H9 (cell line): ENCODE data around the gene P3H3. TPM values are rescaled to one million over a fixed set of nuclear protein-coding genes. Genes with fewer than 3 reads are reported as not detected.
A peak's percentile ranks its signal among the peaks of the same experiment; 100 is the strongest.

Source experiments
- DNase-seq: peaks from one replicate; pipeline ENCODE4 v3.0.0-alpha.2; 2017
- H2AFZ ChIP-seq: one replicate; pipeline ENCODE4 v1.6.1; 2013; ENCODE audit warnings: mild to moderate bottlenecking, low read length, control low read depth, moderate library complexity
- H2AK5ac ChIP-seq: 2 replicates; pipeline ENCODE4 v1.6.1; 2013; ENCODE audit warnings: low read length, control low read depth, mixed read lengths; ENCODE audit not compliant: insufficient read length
- H2BK120ac ChIP-seq: one replicate; pipeline ENCODE4 v1.6.1; 2013; ENCODE audit warnings: low read depth, mild to moderate bottlenecking, low read length, control low read depth, inconsistent platforms; ENCODE audit not compliant: poor library complexity, severe bottlenecking
- H2BK12ac ChIP-seq: 2 replicates; pipeline ENCODE4 v1.6.1; 2013; ENCODE audit warnings: low read length, control low read depth, mixed read lengths, low read depth; ENCODE audit not compliant: insufficient read length
- H2BK15ac ChIP-seq: 2 replicates; pipeline ENCODE4 v1.6.1; 2013; ENCODE audit warnings: low read depth, low read length, control low read depth
- H2BK20ac ChIP-seq: one replicate; pipeline ENCODE4 v1.6.1; 2013; ENCODE audit warnings: low read depth, mild to moderate bottlenecking, low read length, control low read depth, inconsistent platforms; ENCODE audit not compliant: poor library complexity, severe bottlenecking
- H2BK5ac ChIP-seq: 2 replicates; pipeline ENCODE4 v1.6.1; 2013; ENCODE audit warnings: low read length, control low read depth, mixed read lengths; ENCODE audit not compliant: insufficient read length
- H3K14ac ChIP-seq: 2 replicates; pipeline ENCODE4 v1.6.1; 2013; ENCODE audit warnings: low read length, control low read depth; ENCODE audit not compliant: insufficient read depth
- H3K18ac ChIP-seq: 2 replicates; pipeline ENCODE4 v1.6.1; 2013; ENCODE audit warnings: low read depth, mild to moderate bottlenecking, mixed read lengths, low read length, control low read depth; ENCODE audit not compliant: insufficient read length
- H3K23ac ChIP-seq: 2 replicates; pipeline ENCODE4 v1.6.1; 2013; ENCODE audit warnings: low read length, control low read depth, mixed read lengths, low read depth; ENCODE audit not compliant: insufficient read length
- H3K23me2 ChIP-seq: 2 replicates; pipeline ENCODE4 v1.6.1; 2013; ENCODE audit warnings: low read depth, mild to moderate bottlenecking, mixed read lengths, low read length, control low read depth; ENCODE audit not compliant: insufficient read length, poor library complexity, severe bottlenecking
- H3K27ac ChIP-seq: 2 replicates; pipeline ENCODE4 v1.5.1; 2013; ENCODE audit warnings: low read length, control low read depth, mixed read lengths, low read depth; ENCODE audit not compliant: insufficient read length
- H3K27me3 ChIP-seq: 2 replicates; pipeline ENCODE4 v1.6.1; 2013; ENCODE audit warnings: low read length, control low read depth, inconsistent platforms; ENCODE audit not compliant: insufficient read depth
- H3K4ac ChIP-seq: 2 replicates; pipeline ENCODE4 v1.6.1; 2013; ENCODE audit warnings: low read depth, mild to moderate bottlenecking, control low read depth, inconsistent platforms, low read length, moderate library complexity
- H3K4me1 ChIP-seq: 2 replicates; pipeline ENCODE4 v1.6.1; 2013; ENCODE audit warnings: low read length, control low read depth, inconsistent platforms; ENCODE audit not compliant: insufficient read depth
- H3K4me2 ChIP-seq: 2 replicates; pipeline ENCODE4 v1.6.1; 2013; ENCODE audit warnings: low read length, control low read depth, mixed read lengths; ENCODE audit not compliant: insufficient read length, insufficient read depth
- H3K56ac ChIP-seq: 2 replicates; pipeline ENCODE4 v1.6.1; 2013; ENCODE audit warnings: low read depth, mild to moderate bottlenecking, mixed read lengths, low read length, control low read depth; ENCODE audit not compliant: insufficient read length
- H3K79me1 ChIP-seq: 2 replicates; pipeline ENCODE4 v1.6.1; 2013; ENCODE audit warnings: low read depth, mild to moderate bottlenecking, moderate library complexity, low read length, control low read depth, inconsistent platforms; ENCODE audit not compliant: insufficient read depth, poor library complexity, severe bottlenecking
- H3K79me2 ChIP-seq: 2 replicates; pipeline ENCODE4 v1.6.1; 2013; ENCODE audit warnings: low read length, control low read depth, inconsistent platforms; ENCODE audit not compliant: insufficient read depth
- H3K9ac ChIP-seq: 2 replicates; pipeline ENCODE4 v1.6.1; 2013; ENCODE audit warnings: low read length, control low read depth, mixed read lengths; ENCODE audit not compliant: insufficient read length; ENCODE audit errors: extremely low read depth
- H3K9me3 ChIP-seq: one replicate; pipeline ENCODE4 v1.6.1; 2013; ENCODE audit warnings: low read depth, low read length, inconsistent platforms; ENCODE audit not compliant: control insufficient read depth
- H3T11ph ChIP-seq: one replicate; pipeline ENCODE4 v1.6.1; 2013; ENCODE audit warnings: mild to moderate bottlenecking, low read length, control low read depth, inconsistent platforms
- H4K20me1 ChIP-seq: one replicate; pipeline ENCODE4 v1.6.1; 2013; ENCODE audit not compliant: control insufficient read depth, insufficient read length, insufficient read depth
- H4K5ac ChIP-seq: 2 replicates; pipeline ENCODE4 v1.6.1; 2013; ENCODE audit warnings: low read depth, mild to moderate bottlenecking, mixed read lengths, low read length, control low read depth; ENCODE audit not compliant: insufficient read length
- H4K8ac ChIP-seq: replicated peaks from 2 replicates; pipeline ENCODE4 v1.6.1; 2013; ENCODE audit warnings: low read length, control low read depth, mixed read lengths, low read depth; ENCODE audit not compliant: insufficient read length
- H4K91ac ChIP-seq: 2 replicates; pipeline ENCODE4 v1.6.1; 2013; ENCODE audit warnings: low read depth, mild to moderate bottlenecking, moderate library complexity, mixed read lengths, low read length, control low read depth; ENCODE audit not compliant: insufficient read length
- H3K27ac Mint-ChIP-seq, 3 experiments: 2 replicates in 2 of 3; 3 replicates in 1 of 3; pipeline ENCODE4 v1.8.0; 2020 to 2021; ENCODE audit warnings: mixed read lengths in 3 of 3, mild to moderate bottlenecking in 1 of 3, moderate library complexity in 1 of 3
- H3K27me3 Mint-ChIP-seq: 2 replicates; pipeline ENCODE4 v1.8.0; 2021; ENCODE audit warnings: low read depth, mild to moderate bottlenecking, moderate library complexity, mixed read lengths
- H3K36me3 Mint-ChIP-seq, 3 experiments: 2 replicates in 2 of 3; 3 replicates in 1 of 3; pipeline ENCODE4 v1.8.0; 2020 to 2021; ENCODE audit warnings: low read depth in 3 of 3, mixed read lengths in 3 of 3; ENCODE audit not compliant: insufficient read depth in 1 of 3
- H3K4me1 Mint-ChIP-seq, 2 experiments: 2 replicates each; pipeline ENCODE4 v1.8.0; 2020; ENCODE audit warnings: mixed read lengths in 2 of 2
- H3K4me3 Mint-ChIP-seq, 2 experiments: 2 replicates in 1 of 2; 3 replicates in 1 of 2; pipeline ENCODE4 v1.8.0; 2020 to 2021; ENCODE audit warnings: mild to moderate bottlenecking in 2 of 2, mixed read lengths in 2 of 2, moderate library complexity in 1 of 2
- H3K9me3 Mint-ChIP-seq, 2 experiments: 2 replicates in 1 of 2; 3 replicates in 1 of 2; pipeline ENCODE4 v1.8.0; 2020; ENCODE audit warnings: mild to moderate bottlenecking in 2 of 2, mixed read lengths in 2 of 2, moderate library complexity in 1 of 2
- CTCF ChIP-seq: fragments of 200-600 bp; sonication (generic); conservative IDR thresholded peaks from 3 replicates; pipeline ENCODE4 v1.8.0; 2021; ENCODE audit warnings: antibody characterized with exemption, mild to moderate bottlenecking
- WGBS: extraction: QIAGEN DNeasy Blood & Tissue Kit; methylation state at CpG from one replicate; pipeline ENCODE4 v1.1.7; 2013; ENCODE audit warnings: missing lambda C conversion rate, low lambda C conversion rate, mixed read lengths; ENCODE audit not compliant: insufficient read length; ENCODE audit errors: extremely low coverage; 5-methylcytosine and 5-hydroxymethylcytosine counted together
- total RNA-seq: library from RNA; stranded (reverse); gene quantifications from 2 replicates; pipeline ENCODE4 v1.2.1, GENCODE V29; 2021

P3H3 gene
- total RNA-seq, 1 experiment from 2014 or later, result 55.0 TPM

- Histone ChIP-seq H3K23me2 (peaks cover 8% of the 10 kb centered on the region), H4K91ac (no peak overlapping the region), H2AFZ (no peak overlapping the region), H2BK5ac (no peak overlapping the region), H4K5ac (no peak overlapping the region), H3K27ac (no peak overlapping the region), H3K4me1 (peaks cover 2% of the 10 kb centered on the region; the same call in 1 of the 2 replicates), H2BK12ac (no peak overlapping the region), H4K8ac (no peak overlapping the region), H3K18ac (no peak overlapping the region), H3K56ac (no peak overlapping the region), H3K14ac (no peak overlapping the region), H3T11ph (no peak overlapping the region), H3K23ac (no peak overlapping the region), H3K9ac (no peak overlapping the region), H2BK15ac (no peak overlapping the region), H4K20me1 (no peaks in the 10 kb centered on the region), H3K27me3 (no peaks in the 10 kb centered on the region), H2BK20ac (no peak overlapping the region), H3K4me2 (no peak overlapping the region), H3K79me2 (no peaks in the 10 kb centered on the region), H3K9me3 (no peaks in the 10 kb centered on the region), H2AK5ac (no peak overlapping the region), H3K79me1 (no peaks in the 10 kb centered on the region), H3K4ac (no peak overlapping the region), H2BK120ac (no peak overlapping the region)
- Mint-ChIP-seq H3K4me1 (peaks cover 30 to 34% of the 10 kb centered on the region in 2 experiments), H3K9me3 (no peaks in the 10 kb centered on the region), H3K4me3 (no peak overlapping the region), H3K36me3 (no peaks in the 10 kb centered on the region), H3K27ac (peak overlapping the region in 1 of 3 experiments; percentile 68; a peak in 3 of 7 replicates), H3K27me3 (peaks cover 15% of the 10 kb centered on the region)
- no CpG with 5 or more reads among the region's 10 CpGs for WGBS
- no peak for DNase-seq
- no peak for TF ChIP-seq CTCF
These were observed 45.2 kb upstream of the P3H3 start for GRCh38 chr12:6782850-6783566.
